HEK293 (cell line): ENCODE measurements around the gene CDK3.
A peak's percentile ranks its signal among the peaks of the same experiment; 100 is the strongest.

ENCODE experiments used
- CTCF ChIA-PET: fragments of 350-600 bp; formaldehyde crosslinking; extraction: SDS; loops from one replicate; lab custom pipeline; 2021; ENCODE audit warnings: antibody characterized with exemption; lab: Yijun Ruan, JAX
- POLR2A ChIA-PET: fragments of 300-600 bp; formaldehyde crosslinking; extraction: SDS; loops from one replicate; lab custom pipeline; 2020; ENCODE audit warnings: antibody characterized with exemption, inconsistent platforms; lab: Yijun Ruan, JAX
- H3K27ac ChIP-seq: fragments of 200-500 bp; sonication (Bioruptor generic); 2 replicates; pipeline ENCODE4 v1.5.1; 2014; ENCODE audit warnings: low read depth, low read length, control low read depth, inconsistent platforms; ENCODE audit errors: extremely low read depth
- H3K36me3 ChIP-seq, 2 experiments: fragments of 200-500 bp in 1 of 2; sonication (Bioruptor generic) in 1 of 2; 1 replicate in 1 of 2; 2 replicates in 1 of 2; pipeline ENCODE4 v1.5.1; 2014 to 2017; ENCODE audit warnings: inconsistent platforms in 2 of 2, low read length in 2 of 2; ENCODE audit not compliant: control insufficient read depth in 2 of 2, insufficient read depth in 1 of 2
- H3K4me1 ChIP-seq: fragments of 200-500 bp; sonication (Bioruptor generic); 2 replicates; pipeline ENCODE4 v1.5.1; 2014; ENCODE audit warnings: mild to moderate bottlenecking, low read length, inconsistent platforms; ENCODE audit not compliant: control insufficient read depth, insufficient read depth
- H3K4me3 ChIP-seq: 2 replicates; pipeline ENCODE4 v1.5.1; 2011; ENCODE audit warnings: low read depth, mild to moderate bottlenecking, control low read depth, low read length, moderate library complexity
- H3K9me3 ChIP-seq: fragments of 200-500 bp; sonication (Bioruptor generic); 2 replicates; pipeline ENCODE4 v1.5.1; 2014; ENCODE audit warnings: low read depth, low read length, inconsistent platforms; ENCODE audit not compliant: control insufficient read depth, insufficient read depth
- BCL11B ChIP-seq: fragments of 450-650 bp; formaldehyde crosslinking; IDR thresholded peaks from 2 replicates; pipeline ENCODE4 v1.5.1; 2016; ENCODE audit warnings: low read depth, missing biosample characterization, missing genetic modification characterization
- GLIS2 ChIP-seq: fragments of 450-650 bp; formaldehyde crosslinking; IDR thresholded peaks from 2 replicates; pipeline ENCODE4 v1.5.1; 2016; ENCODE audit warnings: missing biosample characterization, missing genetic modification characterization
- HOXA7 ChIP-seq: sonication (generic); formaldehyde crosslinking; IDR thresholded peaks from 2 replicates; pipeline ENCODE4 v1.8.1; 2022; ENCODE audit warnings: missing genetic modification reagents, borderline replicate concordance
- PATZ1 ChIP-seq: fragments of 450-650 bp; formaldehyde crosslinking; IDR thresholded peaks from 2 replicates; pipeline ENCODE4 v1.5.1; 2016; ENCODE audit warnings: missing biosample characterization, missing genetic modification characterization
- ZBTB26 ChIP-seq: fragments of 450-650 bp; formaldehyde crosslinking; optimal IDR thresholded peaks from 2 replicates; pipeline ENCODE3; 2016; ENCODE audit warnings: missing biosample characterization, mild to moderate bottlenecking, missing genetic modification characterization
- ZNF18 ChIP-seq: fragments of 450-650 bp; formaldehyde crosslinking; IDR thresholded peaks from 2 replicates; pipeline ENCODE4 v1.5.1; 2016; ENCODE audit warnings: missing biosample characterization, missing genetic modification characterization
- ZNF19 ChIP-seq: fragments of 450-650 bp; formaldehyde crosslinking; IDR thresholded peaks from 2 replicates; pipeline ENCODE4; 2016; ENCODE audit warnings: missing biosample characterization, missing genetic modification characterization, low read depth
- ZNF394 ChIP-seq: fragments of 450-650 bp; formaldehyde crosslinking; IDR thresholded peaks from 2 replicates; pipeline ENCODE4 v1.5.1; 2016; ENCODE audit warnings: missing biosample characterization, missing genetic modification characterization, mild to moderate bottlenecking, moderate library complexity, borderline replicate concordance
- ZNF501 ChIP-seq: fragments of 450-650 bp; formaldehyde crosslinking; IDR thresholded peaks from 2 replicates; pipeline ENCODE4 v1.5.1; 2016; ENCODE audit warnings: missing biosample characterization, missing genetic modification characterization
- ZNF596 ChIP-seq: fragments of 450-650 bp; IDR thresholded peaks from 2 replicates; pipeline ENCODE4 v1.5.0; 2018; ENCODE audit warnings: missing biosample characterization, mild to moderate bottlenecking, missing genetic modification characterization, moderate library complexity
- ZNF670 ChIP-seq: fragments of 450-650 bp; formaldehyde crosslinking; IDR thresholded peaks from 2 replicates; pipeline ENCODE4 v1.5.1; 2016; ENCODE audit warnings: missing biosample characterization, missing genetic modification characterization, low read depth
- ZSCAN23 ChIP-seq: fragments of 450-650 bp; formaldehyde crosslinking; IDR thresholded peaks from 2 replicates; pipeline ENCODE4 v1.5.1; 2016; ENCODE audit warnings: missing biosample characterization, missing genetic modification characterization

Gene CDK3

GRCh38 chr17:76000755-76001521, at the start of gene CDK3:
Gene CDK3, plus strand, starts transcription at chr17:76000855. Its CDS starts 571 bp downstream, at chr17:76001426.
- no peak within 1 kb of the TSS for H3K4me3 ChIP-seq
- no peaks in the 10 kb centered on the region for H3K9me3 ChIP-seq
- POLR2A ChIA-PET = interaction anchor here (0.5 to 1.8 kb wide), 6 partner anchors 8 to 221 kb away, joined by 3 to 4 read pairs (median 4); partner anchors contain the start of genes ACOX1, FBF1, MRPL38 and TEN1
- peaks cover 0 to 4% of the 10 kb centered on the region in 2 experiments; a peak in 1 of 3 replicates for H3K36me3 ChIP-seq
- TF ChIP-seq ZNF501 = no peak
- no peak for TF ChIP-seq HOXA7 (CRISPR knock-in tag)
- no peak for TF ChIP-seq ZNF670
- no peak for TF ChIP-seq ZNF18 (tag by site-specific recombination)
- no peak for TF ChIP-seq ZNF19 (tag by site-specific recombination)
- TF ChIP-seq BCL11B (tag by site-specific recombination) = peak; percentile 66; the same call in 1 of the 2 replicates
- no peak for TF ChIP-seq ZNF596
- no peak for TF ChIP-seq ZNF394 (tag by site-specific recombination)
- no peak for TF ChIP-seq PATZ1 (tag by site-specific recombination)
- peak; percentile 61 for TF ChIP-seq GLIS2 (tag by site-specific recombination)
- peak; percentile 2 for TF ChIP-seq ZBTB26 (tag by site-specific recombination)
- H3K4me1 ChIP-seq = no peaks in the 10 kb centered on the region
- CTCF ChIA-PET = interaction anchor here (0.6 to 12.1 kb wide), 33 partner anchors 9 to 368 kb away, joined by 3 to 224 read pairs (median 4); partner anchors contain the start of genes FBF1, MRPL38 and SMIM5
- no peak within 1 kb of the TSS for H3K27ac ChIP-seq

- no peak overlapping the region for H3K27ac ChIP-seq
- no peaks in the 10 kb centered on the region for H3K4me1 ChIP-seq
- H3K36me3 ChIP-seq = peaks cover 88 to 94% of the 10 kb centered on the region in 2 experiments
- no peak for TF ChIP-seq ZSCAN23 (tag by site-specific recombination)
- H3K4me3 ChIP-seq = no peak overlapping the region
- POLR2A ChIA-PET = interaction anchor here (0.7 to 1.2 kb wide), 2 partner anchors 10 to 96 kb away, joined by 5 to 9 read pairs; partner anchors contain the start of genes FBF1 and WBP2
- H3K9me3 ChIP-seq = no peaks in the 10 kb centered on the region
- CTCF ChIA-PET = interaction anchor here (0.6 to 1.0 kb wide), 2 partner anchors 55 to 76 kb away, joined by 4 to 5 read pairs; no protein-coding TSS in a partner anchor
These were observed 49.6 kb upstream of the CDK3 start for GRCh38 chr17:75950855-75951554.
